GM10248 (cell line): ENCODE results near the gene FCRL1.

Source experiments
- CTCF ChIA-PET: fragments of 300-600 bp; sonication (Branson Sonifier 250); formaldehyde crosslinking; extraction: SDS; loops from one replicate; lab custom pipeline; 2021; ENCODE audit warnings: antibody characterized with exemption; lab: Yijun Ruan, JAX
- POLR2A ChIA-PET: fragments of 350-650 bp; sonication (Branson Sonifier 250); formaldehyde crosslinking; extraction: SDS; loops from one replicate; lab custom pipeline; 2020; ENCODE audit warnings: antibody characterized with exemption; lab: Yijun Ruan, JAX
- DNase-seq: peaks from one replicate; pipeline ENCODE4 v3.0.0; 2012; ENCODE audit errors: extremely low spot score
- CTCF ChIP-seq: IDR thresholded peaks from 2 replicates; pipeline ENCODE4 v1.5.1; 2012; ENCODE audit warnings: mild to moderate bottlenecking, low read depth; ENCODE audit errors: extremely low read depth, missing control alignments, control extremely low read depth

FCRL1 gene

GRCh38 chr1:157782931-157783330, 37.0 kb downstream of the FCRL1 start:
- no peak for TF ChIP-seq CTCF
- CTCF ChIA-PET, result interaction anchor here (1.1 to 1.7 kb wide), 3 partner anchors 9 to 24 kb away, joined by 4 to 7 read pairs (median 4); no protein-coding TSS in a partner anchor
- DNase-seq, result no peak
- POLR2A ChIA-PET, result no interaction called here

GRCh38 chr1:157781048-157781447, 38.9 kb downstream of the FCRL1 start:
- no peak for TF ChIP-seq CTCF
- CTCF ChIA-PET, result interaction anchor here (0.9 to 1.5 kb wide), 2 partner anchors 11 to 48 kb away, joined by 3 read pairs; no protein-coding TSS in a partner anchor
- no peak for DNase-seq
- POLR2A ChIA-PET, result no interaction called here

GRCh38 chr1:157776971-157777391, 42.9 kb downstream of the FCRL1 start, which contains the start of gene FCRL2:
Gene FCRL2, minus strand, starts transcription at chr1:157777132. Its CDS starts 59 bp downstream, at chr1:157777073.
- DNase-seq, result no peak
- TF ChIP-seq CTCF, result no peak
- CTCF ChIA-PET, result no interaction called here
- POLR2A ChIA-PET, result no interaction called here

- DNase-seq, result no peak
- POLR2A ChIA-PET, result no interaction called here
- TF ChIP-seq CTCF, result no peak
- CTCF ChIA-PET, result interaction anchor here (1.0 kb wide), 2 partner anchors 56 to 195 kb away, joined by 3 to 4 read pairs; no protein-coding TSS in a partner anchor
Measured at GRCh38 chr1:157775101-157775870, 44.6 kb downstream of the FCRL1 start.

GRCh38 chr1:157774412-157774811, 45.5 kb downstream of the FCRL1 start:
- ChIA-PET POLR2A (no interaction called here), CTCF (interaction anchor here (0.6 to 1.4 kb wide), 5 partner anchors 8 to 194 kb away, joined by 3 to 11 read pairs (median 4); no protein-coding TSS in a partner anchor)
- no peak for DNase-seq
- no peak for TF ChIP-seq CTCF

GRCh38 chr1:157773493-157774350, 46.2 kb downstream of the FCRL1 start:
- DNase-seq, result peak; percentile 59
- peak; percentile 56 for TF ChIP-seq CTCF
- CTCF ChIA-PET, result interaction anchor here (0.6 to 1.4 kb wide), 5 partner anchors 9 to 193 kb away, joined by 3 to 11 read pairs (median 3); no protein-coding TSS in a partner anchor
- POLR2A ChIA-PET, result no interaction called here
